Activated CD4-positive, alpha-beta T cell treated with anti-CD3 and anti-CD28 coated beads, Interleukin-2, amount 50 U/mL, for 4 hours (primary cell): ENCODE results near the gene EPHB6.

Source experiments
- DNase-seq, 2 experiments: peaks; one replicate each; pipeline ENCODE4 v3.0.0-alpha.2; 2020

EPHB6 gene

GRCh38 chr7:142901426-142902259 is 46.8 kb downstream of the EPHB6 start:
- DNase-seq, result no peak

DNA sequence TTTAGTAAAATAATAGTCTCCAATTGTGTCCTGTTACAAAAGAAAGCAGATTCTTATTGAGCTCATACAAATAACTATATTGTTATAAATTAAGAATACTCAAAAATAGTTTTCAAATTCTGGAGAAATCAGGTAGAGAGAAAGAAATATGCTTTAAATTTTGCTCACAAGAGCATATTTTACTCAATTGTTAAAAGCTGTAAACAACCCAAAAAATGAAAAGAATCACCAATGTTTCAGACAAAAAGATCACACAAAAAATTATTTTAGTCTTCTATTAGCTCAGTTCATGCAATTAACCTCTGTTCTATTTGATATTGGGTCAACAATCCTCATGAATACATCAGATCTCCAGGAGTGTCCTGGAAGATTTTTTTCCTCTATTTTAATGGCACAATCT is 49.3 kb downstream of the EPHB6 start:
- DNase-seq, result no peak

- DNase-seq, result no peak
Measured at GRCh38 chr7:142905759-142906158, 50.9 kb downstream of the EPHB6 start.

DNA sequence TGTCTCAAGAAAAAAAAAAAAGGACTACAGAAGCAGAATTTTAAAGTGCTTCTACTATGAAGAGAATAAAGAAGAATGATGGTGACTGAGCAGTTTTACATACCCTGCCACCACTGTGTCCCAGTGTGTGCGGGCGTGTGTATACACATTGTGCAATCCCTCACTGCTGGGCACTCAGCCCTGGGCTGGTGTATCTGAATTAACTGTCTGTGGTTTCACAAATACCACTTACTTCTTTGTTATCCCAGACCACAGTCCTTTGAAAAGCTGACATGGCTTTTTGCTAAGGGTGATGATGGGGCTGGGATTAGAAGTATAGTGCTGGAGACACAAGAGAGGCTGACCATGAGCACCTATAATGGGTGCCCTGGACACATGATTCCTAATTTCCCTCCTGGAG is 51.8 kb downstream of the EPHB6 start:
- DNase-seq, result no peak

DNA sequence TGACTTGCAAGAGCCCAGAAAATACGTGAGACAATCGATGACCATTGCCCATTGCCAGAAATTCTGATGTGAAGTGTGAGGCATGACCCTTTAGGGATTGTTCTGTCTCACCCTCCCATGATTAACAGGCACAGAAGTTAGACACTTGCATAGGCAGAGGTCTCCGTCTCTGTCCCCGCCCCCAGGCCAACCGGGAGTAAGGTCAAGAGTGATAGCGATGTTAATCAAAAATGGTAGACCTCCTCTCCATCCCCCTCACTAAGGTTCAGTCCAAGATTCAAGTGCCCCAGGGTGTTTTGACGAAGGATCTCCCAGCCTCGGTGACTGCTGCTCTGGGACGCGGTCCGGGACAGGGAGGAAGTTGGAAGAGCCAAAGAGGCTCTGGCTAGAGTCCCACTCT is 53.4 kb downstream of the EPHB6 start:
- no peak for DNase-seq

- no peak for DNase-seq
Measured at GRCh38 chr7:142908921-142909890, 54.3 kb downstream of the EPHB6 start.

- no peak for DNase-seq
Measured at GRCh38 chr7:142910031-142910433, 55.2 kb downstream of the EPHB6 start.

DNA sequence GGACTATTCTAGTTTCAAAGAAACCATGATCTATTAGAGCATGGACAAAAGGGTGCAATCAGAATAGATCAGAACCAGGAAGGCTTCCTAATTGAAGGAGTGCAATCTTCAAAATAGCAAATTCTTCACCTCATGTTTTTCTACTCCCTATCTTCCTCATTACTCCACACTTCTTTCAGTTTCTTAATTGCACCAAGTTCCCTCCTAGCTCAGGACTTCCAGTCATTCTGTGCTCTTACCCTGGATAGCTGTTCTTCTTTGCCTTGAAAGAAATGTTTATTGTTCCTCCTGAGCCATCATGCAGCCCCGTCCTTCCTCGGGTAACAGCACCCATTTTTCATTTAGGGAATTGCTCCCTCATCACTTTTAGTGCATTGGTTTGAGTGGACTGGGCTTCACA is 55.6 kb downstream of the EPHB6 start:
- DNase-seq, result no peak

GRCh38 chr7:142913051-142913450 is 58.2 kb downstream of the EPHB6 start:
- DNase-seq, result no peak

DNA sequence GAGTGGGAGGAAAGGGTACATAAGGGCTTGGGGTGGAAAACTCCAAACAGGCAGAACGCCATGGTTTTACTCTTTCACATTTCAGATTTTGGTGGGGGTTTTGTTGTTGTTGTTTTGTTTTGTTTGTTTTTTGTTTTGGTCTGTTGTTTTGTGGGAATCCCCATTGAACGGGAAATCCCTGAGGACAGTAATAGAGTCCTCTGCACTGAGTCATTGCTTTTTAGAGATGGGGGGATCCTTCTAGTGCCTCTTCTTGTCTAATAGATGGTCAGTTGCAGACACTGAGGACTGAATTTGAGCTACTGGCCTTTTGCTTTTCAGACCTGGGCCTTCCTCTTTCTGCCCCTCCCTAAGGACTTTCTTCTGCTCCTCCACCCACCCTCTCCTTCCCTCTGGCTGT is 58.7 kb downstream of the EPHB6 start:
- no peak for DNase-seq

- no peak for DNase-seq
Measured at GRCh38 chr7:142914121-142914520, 59.2 kb downstream of the EPHB6 start.

GRCh38 chr7:142915315-142915714 is 60.4 kb downstream of the EPHB6 start:
- DNase-seq, result no peak

DNA sequence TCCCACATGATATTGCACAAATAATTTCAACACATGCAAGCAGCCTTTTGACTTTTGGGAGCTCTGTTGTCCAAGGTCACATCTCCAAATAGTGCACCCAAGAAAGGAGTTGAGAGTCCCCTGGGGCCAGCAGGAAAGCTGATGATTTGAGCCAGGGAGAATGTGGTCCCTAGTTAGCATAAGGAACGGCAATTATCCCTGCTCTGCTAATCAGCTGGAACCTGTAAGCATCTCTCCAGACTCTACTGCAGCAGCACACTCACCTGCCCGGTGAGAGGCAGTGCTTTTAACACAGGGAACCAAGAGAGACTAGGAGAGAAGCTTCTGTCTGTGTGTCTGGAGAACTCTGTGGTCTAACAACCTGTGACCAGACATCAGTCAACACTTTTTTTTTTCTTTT is 61.6 kb downstream of the EPHB6 start:
- DNase-seq, result no peak

- DNase-seq, result no peak
Measured at GRCh38 chr7:142917447-142917846, 62.6 kb downstream of the EPHB6 start.

GRCh38 chr7:142918901-142919300 is 64.0 kb downstream of the EPHB6 start:
- no peak for DNase-seq

- no peak for DNase-seq
Measured at GRCh38 chr7:142919656-142920055, 64.8 kb downstream of the EPHB6 start.
